Measurements from ENCODE around the gene GNPTAB.

DNA sequence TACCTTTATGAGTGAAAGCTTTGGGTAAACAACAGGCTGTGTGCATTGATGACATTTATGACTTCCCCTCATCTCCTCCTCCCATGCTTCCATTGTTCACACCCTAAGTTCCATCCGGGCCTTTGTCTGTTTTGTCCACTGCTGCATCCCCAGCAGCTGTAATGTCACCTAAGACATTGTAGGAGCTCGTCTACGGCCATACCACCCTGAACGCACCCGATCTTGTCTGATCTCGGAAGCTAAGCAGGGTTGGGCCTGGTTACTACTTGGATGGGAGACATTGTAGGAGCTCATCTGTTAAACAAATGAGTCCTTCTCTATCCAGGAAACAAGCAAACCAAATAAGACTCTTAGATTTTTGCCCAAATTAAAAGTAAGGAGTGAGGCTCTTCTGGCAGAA, 51.1 kb downstream of the GNPTAB start:
- TF ChIP-seq RAD21 (IDR thresholded peaks at IDR 0.05; ENCODE audit: low read length) (no peak), POLR2A (IDR thresholded peaks at IDR 0.05; ENCODE audit: low read depth, low read length) (no peak), FOS (IDR thresholded peaks at IDR 0.05; ENCODE audit: low read depth, low read length) (no peak), CTCF (conservative IDR thresholded peaks at IDR 0.05; ENCODE audit: low read depth, low read length) (no peak), RFX5 (IDR thresholded peaks at IDR 0.05; ENCODE audit: low read depth, low read length) (no peak), MAZ (IDR thresholded peaks at IDR 0.05; ENCODE audit: borderline replicate concordance, low read depth, low read length) (no peak), ELK1 (IDR thresholded peaks at IDR 0.05; ENCODE audit: borderline replicate concordance, low read depth, low read length) (no peak), BHLHE40 (IDR thresholded peaks at IDR 0.05; ENCODE audit: low read depth, low read length) (no peak), MXI1 (IDR thresholded peaks at IDR 0.05; ENCODE audit: borderline replicate concordance, low read depth, low read length) (no peak), CEBPB (IDR thresholded peaks at IDR 0.05; ENCODE audit: low read depth, low read length) (no peak), RCOR1 (IDR thresholded peaks at IDR 0.05; ENCODE audit: insufficient replicate concordance, low read length) (no peak), SMC3 (IDR thresholded peaks at IDR 0.05; ENCODE audit: low read depth, low read length) (no peak), CHD1 (IDR thresholded peaks at IDR 0.05; ENCODE audit: low read depth, low read length) (no peak)
- TF ChIP-seq, protein P1, sequence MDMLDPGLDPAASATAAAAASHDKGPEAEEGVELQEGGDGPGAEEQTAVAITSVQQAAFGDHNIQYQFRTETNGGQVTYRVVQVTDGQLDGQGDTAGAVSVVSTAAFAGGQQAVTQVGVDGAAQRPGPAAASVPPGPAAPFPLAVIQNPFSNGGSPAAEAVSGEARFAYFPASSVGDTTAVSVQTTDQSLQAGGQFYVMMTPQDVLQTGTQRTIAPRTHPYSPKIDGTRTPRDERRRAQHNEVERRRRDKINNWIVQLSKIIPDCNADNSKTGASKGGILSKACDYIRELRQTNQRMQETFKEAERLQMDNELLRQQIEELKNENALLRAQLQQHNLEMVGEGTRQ (IDR thresholded peaks at IDR 0.05; ENCODE audit: low read depth, low read length) = no peak
